GM19023 (cell line): ENCODE measurements around the gene GNAL.
"Not testable (repeated sequence)": the region's sequence is repeated elsewhere in the genome, so short reads cannot be mapped to it uniquely, and the experiment has no call there.

ENCODE experiments used
- ATAC-seq: cut with Tn5 transposase; IDR thresholded peaks from one replicate; pipeline ENCODE4 v1.9.1; 2021; ENCODE audit warnings: mild to moderate bottlenecking, moderate library complexity; ENCODE audit not compliant: unreplicated experiment

Gene GNAL

DNA sequence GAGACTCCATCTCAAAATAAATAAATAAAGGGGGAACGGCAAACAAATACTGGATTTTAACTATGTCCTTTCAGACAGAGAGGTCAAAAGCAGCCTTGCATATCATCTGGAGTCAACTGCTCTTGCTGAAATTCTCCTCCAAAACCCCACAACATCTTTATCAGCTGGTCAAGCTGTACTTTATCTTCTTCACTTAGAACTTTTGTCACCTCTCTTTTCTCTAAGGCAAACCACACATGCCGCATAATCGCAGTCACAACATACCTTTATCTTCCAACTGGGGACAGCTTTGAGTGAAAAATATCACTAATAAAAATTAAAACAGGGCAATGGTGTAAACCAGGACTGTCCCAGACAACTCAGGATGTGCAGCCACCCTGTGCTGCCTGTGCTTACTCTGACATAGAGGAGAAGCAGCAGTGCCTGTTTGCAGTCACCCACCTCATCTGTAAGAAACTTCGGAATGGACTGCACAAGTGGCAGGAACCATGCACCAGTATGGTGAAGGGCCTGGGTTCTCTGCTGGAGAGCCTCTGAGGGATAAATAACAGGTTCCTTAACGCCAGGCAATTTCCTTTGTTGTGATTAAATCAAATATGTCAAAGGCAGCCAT lies 212.9 kb downstream of the GNAL start:
- no peak for ATAC-seq

DNA sequence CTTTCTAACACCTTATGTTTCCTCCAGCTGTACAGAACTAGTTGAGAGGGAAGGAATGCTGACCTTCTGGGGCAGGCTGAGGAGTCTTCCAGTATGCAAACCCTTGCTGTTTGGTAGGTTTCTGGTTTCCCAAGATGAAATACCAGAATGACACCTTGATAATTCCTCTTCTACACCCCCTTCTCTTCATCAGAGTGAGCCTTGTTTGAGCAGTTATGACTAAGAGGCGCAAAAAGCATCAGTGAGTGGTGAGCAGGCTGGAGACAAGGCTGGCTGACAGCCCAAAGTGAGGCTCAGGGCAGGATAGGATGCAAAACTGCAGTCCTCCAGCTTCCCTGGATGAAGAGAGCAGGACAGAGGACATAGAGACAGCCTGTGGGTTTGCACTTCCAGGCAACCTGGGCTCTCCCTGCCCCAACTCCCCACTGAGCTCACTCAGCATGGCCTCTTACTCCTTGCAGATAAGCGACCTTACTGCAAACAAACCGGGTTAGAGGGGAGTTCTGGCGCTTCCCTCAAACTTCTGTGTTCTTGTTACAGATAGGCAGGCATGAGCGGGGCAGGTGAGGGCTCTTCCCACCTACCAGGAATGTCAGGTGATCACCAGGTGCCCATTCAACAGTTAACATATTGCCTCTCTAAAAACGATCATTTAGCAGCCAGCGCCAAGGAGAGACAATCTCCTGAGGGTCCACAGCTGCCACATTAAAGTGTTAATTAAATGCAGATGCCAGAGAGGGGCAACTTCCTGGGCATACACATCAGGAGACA lies 213.6 kb downstream of the GNAL start:
- no peak for ATAC-seq

DNA sequence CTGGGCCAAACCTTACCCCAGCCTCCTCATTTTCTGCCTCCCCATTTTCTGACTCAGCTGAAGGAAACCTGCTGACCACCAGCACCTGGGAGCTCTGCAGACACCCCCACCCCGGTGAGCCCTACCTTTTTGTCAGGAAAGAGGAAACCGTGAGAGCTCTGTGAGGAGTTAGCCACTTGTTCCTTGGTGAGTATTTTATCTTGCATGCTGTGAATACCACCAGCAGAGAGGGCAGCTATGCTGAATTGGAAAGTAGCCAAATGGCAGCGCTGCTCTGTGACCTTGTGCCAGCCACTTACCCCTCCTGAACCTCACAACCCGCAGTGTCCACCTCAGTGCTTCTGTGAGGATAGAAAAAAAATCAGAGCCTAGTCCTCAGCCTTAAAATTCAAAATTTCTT lies 216.5 kb downstream of the GNAL start:
- no peak for ATAC-seq

DNA sequence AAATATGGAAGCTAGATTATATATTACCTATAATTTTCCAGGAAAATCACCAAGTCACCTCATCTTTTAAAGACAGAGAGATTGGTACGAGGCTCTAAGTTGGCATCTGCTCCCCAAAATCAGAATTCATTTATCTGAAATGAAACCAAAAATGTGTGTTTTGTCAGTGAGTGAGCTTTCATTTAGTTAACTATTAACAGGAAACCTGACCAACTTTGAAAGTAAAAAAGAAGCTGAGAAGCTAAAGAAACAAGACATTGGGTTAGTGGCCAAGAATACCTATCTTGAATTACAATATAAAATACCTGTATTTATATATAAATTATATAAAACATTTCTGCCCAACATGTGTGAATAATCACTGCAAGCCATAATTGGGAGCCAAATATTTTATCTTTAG lies 217.1 kb downstream of the GNAL start:
- ATAC-seq, result no peak

DNA sequence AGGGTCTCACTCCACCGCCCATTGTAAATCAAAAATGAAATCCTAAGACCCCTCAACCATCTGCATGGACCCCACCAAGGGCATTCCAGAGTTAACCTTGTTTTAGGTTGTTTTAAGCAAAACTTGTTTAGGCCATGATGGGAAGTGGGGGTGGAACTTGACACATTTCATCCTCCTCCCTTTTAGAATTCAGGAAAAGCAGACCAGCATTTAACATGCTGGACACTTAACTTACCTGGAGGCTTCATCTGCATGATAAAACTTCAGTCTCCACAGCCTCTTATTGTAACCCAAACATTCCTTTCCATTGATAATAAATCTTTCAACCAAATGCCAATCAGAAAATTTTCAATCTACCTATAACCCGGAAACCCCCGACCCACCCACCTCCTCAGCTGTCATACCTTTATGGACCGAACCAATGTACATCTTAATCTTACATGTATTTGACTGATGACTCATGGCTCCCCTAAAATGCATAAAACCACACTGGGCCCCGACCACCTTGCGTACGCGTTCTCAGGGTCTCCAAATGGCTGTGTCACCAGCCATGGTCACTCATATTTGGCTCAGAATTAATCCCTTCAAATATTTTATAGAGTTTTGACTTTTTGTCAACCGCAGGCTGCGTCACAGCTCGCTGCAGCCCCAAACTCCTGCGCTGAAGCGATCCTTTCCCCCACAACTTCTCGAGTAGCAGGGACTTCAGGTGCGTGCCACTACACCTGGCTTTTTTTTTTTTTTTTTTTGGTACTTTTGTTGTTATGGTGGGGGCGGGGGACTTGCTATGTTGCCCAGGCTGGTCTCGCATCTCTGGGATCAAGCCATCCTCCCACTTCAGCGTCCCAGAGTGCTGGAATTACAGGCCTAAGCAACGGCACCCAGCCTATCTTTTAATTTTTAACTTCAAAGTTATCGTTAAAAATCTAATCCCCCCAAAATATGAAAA lies 218.1 kb downstream of the GNAL start:
- no peak for ATAC-seq

DNA sequence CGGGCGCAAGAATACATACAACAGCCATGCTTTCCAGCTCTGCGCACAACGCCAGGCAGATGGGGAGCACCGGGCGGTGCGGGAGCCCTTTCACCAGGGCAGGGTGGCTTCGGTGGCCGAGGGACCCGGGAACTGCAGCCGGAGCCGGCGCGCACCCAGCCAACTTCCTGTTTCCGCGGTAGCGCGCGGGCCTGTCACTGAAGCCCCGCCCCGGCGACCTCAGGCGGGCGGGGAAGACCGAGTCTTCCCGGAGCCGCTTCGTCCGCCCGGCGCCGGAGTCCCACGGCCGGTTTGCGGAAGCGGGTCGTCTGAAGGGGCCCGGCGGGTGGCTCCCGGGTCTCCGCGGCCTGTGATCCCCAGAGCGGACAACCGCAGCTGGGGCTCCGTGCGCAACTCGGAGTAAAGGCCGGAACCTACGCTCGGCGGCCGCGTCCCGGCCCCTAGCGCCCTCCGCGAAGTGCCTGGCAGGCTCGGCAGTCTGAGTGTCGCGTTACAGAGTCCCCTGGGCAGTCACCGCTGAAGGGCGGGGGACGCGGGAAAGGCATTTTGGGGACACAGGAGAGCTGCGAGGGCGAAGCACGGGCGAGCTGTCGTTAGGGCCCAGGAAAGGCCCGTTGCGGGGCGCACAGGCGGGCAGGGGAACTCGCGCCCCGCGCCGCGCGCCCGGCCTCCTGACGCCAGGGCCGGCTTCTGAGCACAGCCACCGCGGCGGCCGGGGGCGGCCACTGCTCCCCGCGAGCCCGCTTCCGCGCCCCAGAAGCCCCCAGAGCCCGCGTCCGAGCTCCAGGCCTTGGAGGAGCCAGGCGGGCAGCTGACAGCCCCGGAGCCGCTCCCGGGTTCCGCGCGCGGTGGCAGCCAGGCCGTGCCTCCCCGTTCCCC lies 219.4 kb downstream of the GNAL start, which contains the start of gene MPPE1:
Gene MPPE1, minus strand, starts transcription at position 136 of the 879 bp plus-strand sequence. CDS start 11,053 bp downstream, outside the sequence.
- ATAC-seq, result peak; percentile 83

DNA sequence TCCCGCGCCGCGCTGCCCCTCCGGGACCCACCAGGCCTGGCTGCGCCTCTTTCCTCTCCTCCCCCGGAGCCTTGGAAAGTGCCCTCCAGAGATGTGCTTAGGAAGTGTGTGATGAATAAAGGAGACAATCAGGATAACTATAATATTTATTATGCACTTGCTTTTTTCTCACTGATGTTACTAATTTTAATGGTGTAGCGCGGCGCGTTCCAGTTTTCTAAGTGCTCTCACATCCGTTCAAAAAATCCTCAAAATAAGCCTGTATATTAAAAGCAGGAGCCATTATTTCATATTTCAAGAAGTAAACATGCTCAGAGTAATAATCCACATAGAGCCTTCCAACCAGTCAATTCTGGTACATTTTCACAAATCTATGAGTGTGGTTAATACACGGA lies 220.0 kb downstream of the GNAL start:
- no peak for ATAC-seq

DNA sequence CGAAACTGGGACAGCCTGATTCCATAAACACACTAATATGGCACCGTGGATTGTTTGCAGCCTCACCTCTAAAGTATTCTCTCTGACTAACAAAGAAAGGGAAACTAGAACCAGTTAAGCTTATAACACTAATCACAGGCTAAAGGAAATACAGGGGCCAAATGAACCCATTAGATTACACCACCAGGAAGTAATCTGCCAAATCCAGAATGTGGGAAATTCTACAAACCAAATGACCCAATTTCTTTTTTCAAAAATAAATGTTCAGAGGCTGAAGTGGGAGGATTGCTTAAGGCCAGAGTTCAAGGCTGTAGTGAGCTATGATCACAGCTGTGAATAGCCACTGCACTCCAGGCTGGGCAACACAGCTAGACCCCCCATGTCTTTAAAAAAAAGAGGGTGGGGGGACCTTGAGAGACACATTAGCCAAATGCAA lies 220.5 kb downstream of the GNAL start:
- ATAC-seq, result no peak

DNA sequence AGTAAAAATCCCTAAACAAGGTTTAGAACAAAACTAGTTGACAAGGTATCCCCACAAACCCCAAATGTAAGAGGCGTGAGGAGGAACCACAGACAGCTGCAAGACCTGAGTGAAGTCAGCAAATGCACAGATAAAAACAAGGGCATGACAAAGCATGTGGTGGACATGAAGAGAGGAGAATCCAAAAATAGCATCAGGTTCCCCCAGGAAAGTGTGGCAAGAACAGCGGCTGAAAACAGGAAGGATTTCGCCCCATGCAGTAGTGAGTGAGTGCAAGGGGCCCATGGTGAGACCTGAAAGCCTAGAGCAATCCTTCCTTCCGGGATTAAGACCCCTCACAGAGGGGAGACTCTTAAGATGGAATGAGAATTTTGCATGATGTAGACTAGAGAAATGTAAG lies 227.8 kb downstream of the GNAL start:
- ATAC-seq, result not testable (repeated sequence)

DNA sequence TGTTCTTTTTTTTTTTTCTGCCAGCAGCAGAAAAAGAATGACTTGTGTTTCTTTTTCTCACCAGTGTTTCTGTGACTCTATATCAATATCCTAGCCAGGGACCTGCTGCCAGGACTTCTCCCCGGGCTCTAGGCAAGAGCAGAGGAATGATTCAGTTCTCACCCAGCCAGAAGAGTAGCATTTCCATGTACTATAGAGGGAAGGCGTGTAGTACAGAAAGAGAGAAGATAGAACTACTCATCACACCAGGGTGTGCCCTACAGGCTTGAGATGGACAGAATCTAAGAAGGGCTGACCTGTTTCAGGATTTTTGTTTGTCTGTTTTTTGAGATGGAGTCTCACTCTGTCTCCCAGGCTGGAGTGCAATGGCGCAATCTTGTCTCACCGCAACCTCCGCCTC lies 230.5 kb downstream of the GNAL start:
- not testable (repeated sequence) for ATAC-seq

DNA sequence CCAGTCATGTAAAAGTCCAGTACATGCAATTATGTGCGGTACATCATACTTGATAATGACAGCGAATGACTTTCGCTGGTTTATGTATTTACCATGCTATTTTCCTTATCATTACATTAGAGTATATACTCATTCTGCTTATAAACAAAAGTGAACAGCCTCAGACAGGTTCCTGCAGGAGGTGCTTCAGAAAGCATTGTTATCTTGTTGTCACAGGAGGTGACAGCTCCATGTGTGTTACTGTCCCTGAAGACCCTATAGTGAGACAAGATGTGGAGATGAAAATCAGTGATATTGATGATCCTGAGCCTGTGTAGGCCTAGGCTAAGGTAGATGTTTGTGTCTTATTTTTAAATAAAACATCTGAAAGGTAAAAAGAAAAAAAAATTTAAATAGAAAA lies 234.4 kb downstream of the GNAL start:
- no peak for ATAC-seq

DNA sequence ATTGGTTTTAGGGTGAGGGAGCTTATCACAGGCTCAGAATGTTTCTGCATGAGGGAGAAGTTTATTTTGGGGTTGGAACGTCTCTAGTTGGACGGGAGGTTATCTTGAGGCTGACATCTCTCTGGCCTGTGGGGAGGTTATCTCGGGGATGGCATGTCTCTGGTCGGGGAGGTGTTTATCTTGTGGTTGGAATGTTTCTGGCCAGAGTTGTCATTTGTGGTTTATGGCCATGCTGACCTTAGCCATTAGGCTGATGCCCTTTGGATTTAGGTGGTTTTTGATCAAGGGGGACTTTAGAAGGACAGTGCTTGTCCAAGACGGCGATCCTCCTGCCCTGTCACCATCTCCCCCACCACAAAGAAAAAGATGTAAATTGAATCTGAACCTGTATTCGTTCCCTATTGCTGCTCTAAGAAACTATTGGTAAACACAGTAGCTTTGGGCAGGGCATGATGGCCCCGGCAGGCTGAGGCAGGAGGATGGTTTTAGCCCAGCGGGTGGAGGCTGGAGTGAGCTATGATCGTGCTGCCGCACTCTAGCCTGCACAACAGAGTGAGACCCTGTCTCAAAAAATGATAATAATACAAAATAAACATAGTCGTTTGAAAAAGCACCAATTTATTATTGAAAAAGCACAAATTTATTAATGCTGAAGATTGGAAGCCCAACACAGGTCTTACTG lies 236.9 kb downstream of the GNAL start:
- no peak for ATAC-seq

DNA sequence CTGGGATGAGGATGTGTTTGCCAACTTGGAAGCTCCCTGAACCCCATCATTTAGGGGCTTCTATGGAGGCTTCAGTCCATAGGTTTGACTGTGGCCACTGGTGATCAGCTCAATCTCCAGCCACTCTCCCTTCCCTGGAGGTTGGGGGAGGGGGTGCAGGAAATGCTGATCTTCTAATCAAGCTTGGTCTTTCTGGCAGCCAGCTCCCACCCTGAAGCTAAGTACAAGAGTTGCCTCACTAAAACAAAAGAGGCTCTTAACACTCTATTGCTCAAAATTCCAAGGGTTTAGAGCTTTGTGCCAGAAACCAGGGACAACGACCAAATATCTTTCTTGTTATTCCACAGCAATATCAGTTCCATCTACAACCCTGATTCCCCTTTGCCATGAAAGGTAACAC lies 238.4 kb downstream of the GNAL start:
- ATAC-seq, result no peak

DNA sequence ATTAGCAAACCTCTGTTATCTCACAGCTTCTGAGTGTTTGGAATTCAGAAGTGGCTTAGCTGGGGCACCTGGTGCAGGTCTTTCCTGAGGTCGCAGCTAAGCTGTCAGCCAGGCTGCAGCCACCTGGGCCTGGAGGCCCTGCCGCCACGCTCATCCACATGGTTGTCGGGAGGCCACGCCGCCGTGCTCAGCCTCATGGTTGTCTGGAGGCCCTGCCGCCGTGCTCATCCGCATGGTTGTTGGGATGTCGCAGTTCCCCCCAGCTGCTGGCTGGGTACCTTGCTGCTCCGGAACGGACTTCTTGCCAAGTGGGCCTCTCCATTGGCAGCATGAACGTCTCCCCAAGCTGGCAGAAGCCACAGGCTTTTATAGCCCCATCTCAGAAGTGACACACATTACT lies 243.3 kb downstream of the GNAL start:
- ATAC-seq, result no peak
